Left forelimb (tissue), 1 donor: ENCODE results near the gene EPB41.
"Not testable (repeated sequence)": the region's sequence is repeated elsewhere in the genome, so short reads cannot be mapped to it uniquely, and the experiment has no call there.

ENCODE experiments used
- DNase-seq: peaks from one replicate; pipeline ENCODE4 v3.0.0-alpha.2; 2018; ENCODE audit warnings: low spot score

Gene EPB41

GRCh38 chr1:28927648-28928313 is 13.4 kb downstream of the EPB41 start:
- no peak for DNase-seq

GRCh38 chr1:28928314-28928941 is 14.1 kb downstream of the EPB41 start:
- no peak for DNase-seq

GRCh38 chr1:28933277-28933676 is 18.9 kb downstream of the EPB41 start:
- no peak for DNase-seq

- DNase-seq: no peak
These were observed 19.5 kb downstream of the EPB41 start for GRCh38 chr1:28933918-28934317.

DNA sequence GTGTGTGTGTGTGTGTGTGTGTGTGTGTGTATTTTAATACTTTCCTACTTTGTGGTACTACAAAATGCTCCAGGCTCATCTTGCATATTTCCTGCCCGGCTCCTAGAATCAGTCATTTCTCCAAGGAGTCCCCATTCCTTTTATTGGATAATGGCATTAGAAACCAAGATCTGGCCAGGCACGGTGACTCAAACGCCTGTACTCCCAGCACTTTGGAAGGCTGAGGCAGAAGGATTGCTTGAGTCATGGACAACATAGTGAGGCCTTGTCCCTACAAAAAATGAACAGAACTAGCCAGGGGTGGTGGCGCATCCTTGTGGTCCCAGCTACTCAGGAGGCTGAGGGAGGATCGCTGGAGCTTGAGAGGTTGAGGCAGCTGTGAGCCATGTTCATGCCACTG is 20.3 kb downstream of the EPB41 start:
- no peak for DNase-seq

GRCh38 chr1:28935293-28935692 is 20.9 kb downstream of the EPB41 start:
- DNase-seq: no peak

DNA sequence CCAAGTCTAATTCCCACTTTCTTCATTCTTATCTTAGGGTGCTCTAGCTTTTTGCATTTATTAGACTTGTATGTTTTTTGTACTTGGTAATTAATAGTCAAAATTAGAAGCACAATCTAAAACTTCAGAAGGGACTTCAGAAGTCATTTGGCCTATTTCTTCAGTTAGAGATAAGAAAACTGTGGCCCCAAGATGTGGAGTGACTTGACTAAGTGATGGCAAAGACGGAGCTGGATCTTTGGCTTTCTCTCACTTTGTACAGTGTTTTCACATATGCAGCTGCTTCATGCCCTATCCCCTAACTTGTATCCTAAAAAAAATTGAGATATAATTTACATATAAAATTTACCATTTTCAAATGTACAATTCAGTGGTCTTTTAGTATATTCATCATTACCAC is 21.7 kb downstream of the EPB41 start:
- DNase-seq: no peak

GRCh38 chr1:28936528-28936927 is 22.2 kb downstream of the EPB41 start:
- DNase-seq: no peak

- DNase-seq: not testable (repeated sequence)
These were observed 29.2 kb downstream of the EPB41 start for GRCh38 chr1:28943581-28943980.

GRCh38 chr1:28950006-28950405 is 35.6 kb downstream of the EPB41 start:
- DNase-seq: no peak

- no peak for DNase-seq
These were observed 36.1 kb downstream of the EPB41 start for GRCh38 chr1:28950449-28950848.

DNA sequence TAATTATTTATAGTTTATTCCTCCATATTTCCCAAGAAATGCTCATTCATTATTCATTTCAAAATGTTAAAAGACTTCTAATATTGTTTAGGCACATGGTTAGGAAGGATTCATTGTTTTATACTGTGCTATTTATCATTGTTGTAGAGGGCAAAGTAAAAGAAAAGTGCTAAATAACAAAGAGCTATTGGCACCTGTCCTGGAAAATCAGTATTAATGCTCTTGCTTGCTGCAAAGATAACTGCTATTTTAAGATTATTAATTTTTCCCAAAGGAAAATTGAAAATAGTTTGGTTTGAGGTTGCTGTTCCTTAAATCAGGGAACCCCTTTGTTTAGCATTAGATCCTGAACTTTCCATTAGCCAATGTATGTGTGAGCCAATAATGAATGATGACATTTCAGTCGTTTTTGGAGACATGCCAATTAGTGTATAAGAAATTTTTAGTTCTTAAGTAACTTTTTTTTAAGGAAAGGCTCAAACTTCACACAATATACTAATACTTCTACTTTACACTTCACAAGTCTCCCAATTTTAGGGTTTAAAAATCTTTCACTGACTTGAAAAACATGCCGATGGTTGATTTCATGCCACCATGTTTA is 39.9 kb downstream of the EPB41 start:
- no peak for DNase-seq

DNA sequence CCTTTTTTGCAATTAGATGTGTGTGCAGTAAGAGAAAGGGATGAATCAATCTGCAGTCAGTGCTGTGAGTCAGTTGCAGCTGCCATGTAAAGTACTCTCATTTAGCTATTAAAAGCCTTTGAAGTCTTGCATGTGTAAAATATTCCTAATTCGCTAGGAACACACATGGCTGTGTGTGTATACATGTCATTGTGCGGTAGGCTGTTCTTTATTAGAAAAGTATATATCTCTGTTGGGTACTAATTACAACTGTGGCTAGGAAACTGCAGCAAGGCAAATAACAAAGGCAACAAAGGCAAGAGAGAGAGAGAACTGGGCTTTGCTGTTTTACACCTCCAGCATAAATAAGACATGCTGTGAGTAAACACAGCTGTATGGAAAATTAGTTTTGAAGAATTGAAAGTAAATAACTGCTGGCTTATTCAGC is 41.7 kb downstream of the EPB41 start:
- no peak for DNase-seq

DNA sequence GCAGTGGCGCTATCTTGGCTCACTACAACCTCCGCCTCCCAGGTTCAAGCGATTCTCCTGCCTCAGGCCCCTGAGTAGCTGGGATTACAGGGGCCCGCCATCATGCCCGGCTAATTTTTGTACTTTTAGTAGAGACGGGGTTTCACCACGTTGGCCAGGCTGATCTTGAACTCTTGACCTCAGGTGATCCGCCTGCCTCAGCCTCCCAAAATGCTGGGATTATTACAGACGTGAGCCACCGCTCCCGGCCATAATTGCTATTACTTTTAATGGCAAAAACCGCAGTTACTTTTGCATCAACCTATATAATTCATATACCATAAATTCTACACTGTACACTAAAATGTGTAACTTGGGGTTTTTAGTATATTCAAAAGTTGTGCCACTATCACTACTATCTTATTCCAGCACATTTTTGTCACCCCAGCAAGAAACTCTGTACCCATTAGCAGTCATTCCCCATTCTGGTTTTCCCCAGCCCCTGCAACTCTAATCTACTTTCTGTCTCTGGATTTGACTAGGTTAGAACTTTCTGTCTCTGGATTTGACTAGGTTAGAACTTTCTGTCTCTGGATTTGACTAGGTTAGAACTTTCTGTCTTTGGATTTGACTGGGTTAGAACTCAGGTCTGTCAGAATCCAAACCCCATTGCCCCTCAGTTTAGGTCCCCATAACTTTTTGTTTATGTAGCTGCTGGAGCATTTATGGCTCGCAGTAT is 47.9 kb downstream of the EPB41 start:
- not testable (repeated sequence) for DNase-seq

DNA sequence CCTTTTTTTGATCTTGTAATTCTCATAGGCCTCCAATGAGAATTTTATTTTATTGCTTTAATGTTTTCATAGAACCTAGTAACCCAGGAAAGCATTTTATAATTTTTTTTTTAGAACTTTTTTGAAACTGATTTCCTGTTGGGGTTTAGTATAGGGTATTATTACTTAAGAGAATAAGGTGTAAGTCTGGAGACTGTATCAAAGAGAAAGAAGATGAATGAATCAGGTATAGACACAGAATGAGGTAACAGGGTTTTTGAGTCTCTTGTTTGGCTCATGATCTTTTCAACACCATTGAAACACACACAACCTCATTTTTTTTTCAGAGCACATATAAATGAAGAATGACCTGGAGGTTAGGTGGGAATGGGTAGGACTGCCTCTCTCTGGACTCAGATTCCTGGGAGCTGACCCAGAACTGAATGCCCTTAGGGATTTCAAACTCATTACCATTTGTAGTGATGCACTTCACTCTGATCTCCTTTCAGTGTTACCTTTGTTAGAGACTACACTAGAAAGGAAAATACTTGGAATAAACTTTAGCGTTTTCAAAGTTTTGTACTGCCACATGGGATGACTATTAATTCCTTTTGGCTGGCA is 51.0 kb downstream of the EPB41 start:
- DNase-seq: no peak

- no peak for DNase-seq
These were observed 52.2 kb downstream of the EPB41 start for GRCh38 chr1:28966617-28967016.

DNA sequence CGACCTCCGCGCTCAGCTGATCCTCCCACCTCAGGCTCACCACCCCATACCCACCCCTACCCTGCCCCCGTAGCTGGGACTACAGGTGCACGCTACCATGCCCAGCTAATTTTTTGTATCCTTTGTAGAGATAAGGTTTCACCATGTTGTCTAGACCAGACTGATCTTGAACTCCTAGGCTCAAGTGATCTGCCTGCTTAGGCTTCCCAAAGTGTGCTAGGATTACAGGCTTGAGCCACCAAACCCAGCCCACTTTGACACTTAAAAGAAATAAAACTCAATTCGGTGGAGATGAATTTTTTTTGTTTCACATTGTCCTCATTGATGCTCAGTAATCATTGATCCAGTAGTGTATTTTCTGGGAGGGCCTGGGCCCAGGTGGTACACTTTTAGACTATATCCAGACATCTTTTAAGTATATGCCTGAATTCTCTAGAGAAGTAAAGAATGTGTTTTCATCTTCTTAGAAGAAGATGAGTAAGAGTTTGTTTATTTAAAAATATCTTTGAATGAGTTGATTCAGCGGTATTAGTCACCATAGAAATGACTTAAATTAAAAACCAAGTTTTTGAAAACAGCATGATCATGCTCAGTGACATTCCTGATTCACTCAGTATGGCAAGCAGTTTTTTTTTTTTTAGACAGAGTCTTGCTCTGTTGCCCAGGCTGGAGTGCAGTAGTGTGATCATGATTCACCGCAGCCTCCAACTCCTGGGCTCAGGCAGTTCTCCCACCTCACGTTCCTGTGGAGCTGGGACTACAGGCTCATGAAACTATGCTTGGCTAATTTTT is 57.8 kb downstream of the EPB41 start:
- DNase-seq: no peak

- DNase-seq: no peak
These were observed 59.4 kb downstream of the EPB41 start for GRCh38 chr1:28973596-28974421.

DNA sequence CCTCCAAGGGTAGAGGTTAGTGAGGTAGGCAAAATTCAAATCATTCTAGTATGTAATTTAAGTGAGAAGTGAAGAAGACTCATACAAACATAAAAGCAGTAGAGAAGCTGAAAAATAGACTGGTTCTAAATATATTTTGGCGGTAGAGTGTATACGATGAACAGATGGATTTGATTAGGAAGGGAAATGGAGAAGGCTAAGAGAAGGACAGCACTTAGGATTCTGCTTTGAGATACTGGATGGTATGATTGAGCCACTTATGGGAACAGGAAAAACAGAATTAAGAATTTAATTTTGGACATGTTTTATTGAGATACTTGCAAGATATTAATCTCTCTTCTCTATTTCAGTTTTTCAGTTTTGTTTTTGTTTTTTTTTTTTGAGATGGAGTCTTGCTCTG is 60.1 kb downstream of the EPB41 start:
- DNase-seq: no peak

- DNase-seq: no peak
These were observed 61.9 kb downstream of the EPB41 start for GRCh38 chr1:28976248-28976647.

GRCh38 chr1:28981210-28981609 is 66.8 kb downstream of the EPB41 start:
- DNase-seq: no peak
